ENCODE results near the gene NRXN3.
"Not testable (repeated sequence)": the region's sequence is repeated elsewhere in the genome, so short reads cannot be mapped to it uniquely, and the experiment has no call there.

The NRXN3 gene

DNA sequence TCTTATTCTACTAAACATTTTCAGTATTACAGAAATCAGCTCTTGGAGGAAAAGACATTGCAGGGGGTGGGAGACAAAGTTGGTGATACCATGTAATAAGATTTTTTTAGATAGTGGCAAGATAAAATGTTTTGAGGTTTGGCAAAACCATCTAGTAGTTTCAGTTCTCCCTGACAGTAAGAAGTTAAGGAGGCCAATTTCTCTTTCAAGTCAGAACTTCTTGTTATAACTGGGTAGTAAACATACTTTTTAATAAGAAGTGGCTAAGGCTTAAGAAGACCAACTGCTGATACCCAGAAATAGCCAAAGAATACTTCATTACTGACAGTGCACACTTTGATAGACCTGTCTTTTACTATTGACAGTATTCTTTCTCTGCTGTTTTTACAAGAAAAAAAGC, 1588.8 kb downstream of the NRXN3 start:
- Histone ChIP-seq H3K4me1 (ENCODE audit: control extremely low read depth in 1 of 4, control insufficient read depth in 4 of 4, insufficient read depth in 4 of 4, low read length in 3 of 4) (no peaks in the 10 kb centered on the region), H3K4me3 (ENCODE audit: control insufficient read depth in 1 of 7, extremely low read depth in 1 of 7, insufficient read depth in 4 of 7, low read depth in 2 of 7, low read length in 6 of 7) (no peak overlapping the region), H3K27me3 (replicated peaks in 2 of 5; ENCODE audit: control insufficient read depth in 4 of 5, insufficient read depth in 5 of 5, low read length in 4 of 5) (no peaks in the 10 kb centered on the region), H3K27ac (ENCODE audit: insufficient read depth in 1 of 2, low read depth in 1 of 2, low read length in 2 of 2, poor library complexity in 1 of 2, severe bottlenecking in 2 of 2) (no peak overlapping the region), H3K9me3 (ENCODE audit: control extremely low read depth in 1 of 5, control insufficient read depth in 4 of 5, insufficient read depth in 2 of 5, low read depth in 1 of 5, low read length in 4 of 5) (no peaks in the 10 kb centered on the region), H3K36me3 (ENCODE audit: control insufficient read depth in 4 of 4, insufficient read depth in 4 of 4, low read length in 3 of 4) (no peaks in the 10 kb centered on the region)
- DNase-seq = no peak
- ChIA-PET CTCF (interaction anchor here (1.1 kb wide), 1 partner anchor 75 kb away, joined by 4 read pairs; no protein-coding TSS in a partner anchor), POLR2A (no interaction called here)

DNA sequence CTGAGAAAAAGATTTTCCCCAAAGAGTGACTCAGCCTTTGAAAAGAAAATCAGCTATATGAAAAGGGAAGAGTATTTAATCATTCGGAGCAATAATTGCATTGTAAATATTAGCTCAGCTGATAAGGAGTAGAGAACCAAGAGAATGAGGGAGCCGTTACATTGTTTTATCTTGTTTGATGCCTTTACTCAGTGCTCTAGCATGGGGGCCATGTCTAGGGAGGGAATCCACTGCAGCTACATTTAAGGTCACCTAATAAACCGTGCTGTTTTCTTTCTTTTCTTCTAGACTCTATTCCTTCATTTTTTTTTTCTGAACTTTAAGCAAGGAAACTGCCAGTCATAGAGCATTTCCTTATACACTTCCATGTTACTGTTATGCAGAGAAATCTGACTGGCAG, 1594.2 kb downstream of the NRXN3 start:
- H3K27me3 ChIP-seq (replicated peaks in 2 of 5; ENCODE audit: control insufficient read depth in 4 of 5, insufficient read depth in 5 of 5, low read length in 4 of 5) = no peaks in the 10 kb centered on the region
- no peak overlapping the region for H3K4me3 ChIP-seq (ENCODE audit: control insufficient read depth in 1 of 7, extremely low read depth in 1 of 7, insufficient read depth in 4 of 7, low read depth in 2 of 7, low read length in 6 of 7)
- 89% methylated on average over 3 of the region's 3 CpGs for WGBS (ENCODE audit: insufficient coverage)
- no peak overlapping the region for H3K27ac ChIP-seq (ENCODE audit: insufficient read depth in 1 of 2, low read depth in 1 of 2, low read length in 2 of 2, poor library complexity in 1 of 2, severe bottlenecking in 2 of 2)
- no peaks in the 10 kb centered on the region for H3K9me3 ChIP-seq (ENCODE audit: control extremely low read depth in 1 of 5, control insufficient read depth in 4 of 5, insufficient read depth in 2 of 5, low read depth in 1 of 5, low read length in 4 of 5)
- CTCF ChIA-PET = no interaction called here
- DNase-seq = no peak
- H3K4me1 ChIP-seq (ENCODE audit: control extremely low read depth in 1 of 4, control insufficient read depth in 4 of 4, insufficient read depth in 4 of 4, low read length in 3 of 4) = no peaks in the 10 kb centered on the region
- POLR2A ChIA-PET = no interaction called here
- H3K36me3 ChIP-seq (ENCODE audit: control insufficient read depth in 4 of 4, insufficient read depth in 4 of 4, low read length in 3 of 4) = no peaks in the 10 kb centered on the region

DNA sequence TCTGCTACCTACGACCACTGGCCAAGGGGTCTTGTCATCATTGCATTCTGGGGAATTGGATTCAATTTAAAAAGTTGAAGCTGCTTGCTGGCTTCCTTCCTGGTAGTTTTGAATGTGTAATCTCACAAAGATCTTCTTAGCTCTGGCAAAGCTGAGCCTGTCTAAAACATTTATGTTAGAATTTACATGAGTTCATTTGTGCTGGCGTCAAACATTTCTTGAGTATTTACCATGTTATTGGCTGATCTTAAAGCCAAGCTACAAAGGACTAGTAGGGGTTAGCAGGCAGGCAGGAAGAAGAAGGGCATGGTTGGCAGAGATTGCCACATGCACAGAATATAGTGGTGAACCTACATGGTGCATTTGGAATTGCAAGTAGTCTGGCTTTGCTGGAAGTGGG, 1596.3 kb downstream of the NRXN3 start:
- POLR2A ChIA-PET = no interaction called here
- no peaks in the 10 kb centered on the region for H3K9me3 ChIP-seq (ENCODE audit: control extremely low read depth in 1 of 5, control insufficient read depth in 4 of 5, insufficient read depth in 2 of 5, low read depth in 1 of 5, low read length in 4 of 5)
- WGBS (ENCODE audit: insufficient coverage) = 100% methylated on average over 1 of the region's 2 CpGs
- H3K4me3 ChIP-seq (ENCODE audit: control insufficient read depth in 1 of 7, extremely low read depth in 1 of 7, insufficient read depth in 4 of 7, low read depth in 2 of 7, low read length in 6 of 7) = no peak overlapping the region
- no peaks in the 10 kb centered on the region for H3K36me3 ChIP-seq (ENCODE audit: control insufficient read depth in 4 of 4, insufficient read depth in 4 of 4, low read length in 3 of 4)
- H3K27me3 ChIP-seq (replicated peaks in 2 of 5; ENCODE audit: control insufficient read depth in 4 of 5, insufficient read depth in 5 of 5, low read length in 4 of 5) = no peaks in the 10 kb centered on the region
- H3K4me1 ChIP-seq (ENCODE audit: control extremely low read depth in 1 of 4, control insufficient read depth in 4 of 4, insufficient read depth in 4 of 4, low read length in 3 of 4) = no peaks in the 10 kb centered on the region
- CTCF ChIA-PET = no interaction called here
- no peak for DNase-seq
- H3K27ac ChIP-seq (ENCODE audit: insufficient read depth in 1 of 2, low read depth in 1 of 2, low read length in 2 of 2, poor library complexity in 1 of 2, severe bottlenecking in 2 of 2) = no peak overlapping the region

DNA sequence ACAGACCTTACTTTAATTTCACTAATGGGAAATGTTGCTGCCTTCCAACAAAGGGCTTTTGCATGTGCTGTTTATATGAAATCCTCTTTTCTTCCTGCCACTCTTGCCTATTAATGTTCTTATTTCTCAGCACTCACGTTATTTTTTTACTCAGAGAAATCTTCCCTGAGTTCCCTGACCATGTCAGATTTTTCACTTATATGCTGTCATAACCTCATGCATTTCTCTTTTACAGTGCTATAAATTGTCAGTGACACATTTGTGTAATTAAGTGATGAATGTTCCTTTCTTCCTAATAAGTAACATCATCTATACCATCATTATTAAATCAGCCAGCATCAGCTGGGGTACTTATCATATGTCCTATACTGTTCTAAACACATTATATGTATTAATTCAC, 1597.1 kb downstream of the NRXN3 start:
- ChIA-PET POLR2A (no interaction called here), CTCF (no interaction called here)
- Histone ChIP-seq H3K27ac (ENCODE audit: insufficient read depth in 1 of 2, low read depth in 1 of 2, low read length in 2 of 2, poor library complexity in 1 of 2, severe bottlenecking in 2 of 2) (no peak overlapping the region), H3K27me3 (replicated peaks in 2 of 5; ENCODE audit: control insufficient read depth in 4 of 5, insufficient read depth in 5 of 5, low read length in 4 of 5) (no peaks in the 10 kb centered on the region), H3K4me1 (ENCODE audit: control extremely low read depth in 1 of 4, control insufficient read depth in 4 of 4, insufficient read depth in 4 of 4, low read length in 3 of 4) (no peaks in the 10 kb centered on the region), H3K36me3 (ENCODE audit: control insufficient read depth in 4 of 4, insufficient read depth in 4 of 4, low read length in 3 of 4) (no peaks in the 10 kb centered on the region), H3K4me3 (ENCODE audit: control insufficient read depth in 1 of 7, extremely low read depth in 1 of 7, insufficient read depth in 4 of 7, low read depth in 2 of 7, low read length in 6 of 7) (no peak overlapping the region), H3K9me3 (ENCODE audit: control extremely low read depth in 1 of 5, control insufficient read depth in 4 of 5, insufficient read depth in 2 of 5, low read depth in 1 of 5, low read length in 4 of 5) (no peaks in the 10 kb centered on the region)
- DNase-seq = no peak
- 100% methylated on average over 1 of the region's 1 CpG for WGBS (ENCODE audit: insufficient coverage)

DNA sequence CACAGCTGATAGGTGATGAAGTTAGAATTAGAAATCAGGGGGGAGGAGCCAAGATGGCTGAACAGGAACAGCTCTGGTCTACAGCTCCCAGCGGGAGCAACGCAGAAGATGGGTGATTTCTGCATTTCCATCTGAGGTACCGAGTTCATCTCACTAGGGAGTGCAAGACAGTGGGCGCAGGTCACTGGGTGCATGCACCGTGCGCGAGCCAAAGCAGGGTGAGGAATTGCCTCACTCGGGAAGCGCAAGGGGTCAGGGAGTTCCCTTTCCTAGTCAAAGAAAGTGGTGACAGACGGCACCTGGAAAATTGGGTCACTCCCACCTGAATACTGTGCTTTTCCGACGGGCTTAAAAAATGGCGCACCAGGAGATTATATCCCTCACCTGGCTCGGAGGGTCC, 1597.5 kb downstream of the NRXN3 start:
- H3K27ac ChIP-seq (ENCODE audit: insufficient read depth in 1 of 2, low read depth in 1 of 2, low read length in 2 of 2, poor library complexity in 1 of 2, severe bottlenecking in 2 of 2); H3K4me3 ChIP-seq (ENCODE audit: control insufficient read depth in 1 of 7, extremely low read depth in 1 of 7, insufficient read depth in 4 of 7, low read depth in 2 of 7, low read length in 6 of 7); DNase-seq; H3K27me3 ChIP-seq (replicated peaks in 2 of 5; ENCODE audit: control insufficient read depth in 4 of 5, insufficient read depth in 5 of 5, low read length in 4 of 5); H3K4me1 ChIP-seq (ENCODE audit: control extremely low read depth in 1 of 4, control insufficient read depth in 4 of 4, insufficient read depth in 4 of 4, low read length in 3 of 4); CTCF ChIA-PET; H3K36me3 ChIP-seq (ENCODE audit: control insufficient read depth in 4 of 4, insufficient read depth in 4 of 4, low read length in 3 of 4); H3K9me3 ChIP-seq (ENCODE audit: control extremely low read depth in 1 of 5, control insufficient read depth in 4 of 5, insufficient read depth in 2 of 5, low read depth in 1 of 5, low read length in 4 of 5); POLR2A ChIA-PET: not testable (repeated sequence)
- WGBS (ENCODE audit: insufficient coverage) = 99% methylated on average over 14 of the region's 14 CpGs

DNA sequence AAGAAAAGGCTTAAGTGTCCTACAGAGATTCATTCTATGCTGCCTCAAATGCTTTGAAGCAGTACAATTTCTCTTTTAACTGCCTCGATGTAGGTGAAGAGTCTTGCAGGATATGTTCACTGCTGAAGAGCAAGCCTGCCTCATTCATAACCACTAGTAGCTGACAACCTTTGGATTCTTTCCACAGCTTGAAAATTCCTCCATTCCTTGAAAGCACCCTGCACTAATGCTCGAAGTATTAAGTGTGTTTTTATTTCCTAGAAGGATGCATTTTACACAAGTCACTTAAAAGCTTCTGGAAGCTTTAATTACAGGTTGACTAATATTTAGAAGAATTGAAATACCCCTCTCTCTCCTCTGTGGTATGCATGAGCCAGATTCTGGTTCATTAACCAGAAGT, 1611.7 kb downstream of the NRXN3 start:
- no peaks in the 10 kb centered on the region for H3K9me3 ChIP-seq (ENCODE audit: control extremely low read depth in 1 of 5, control insufficient read depth in 4 of 5, insufficient read depth in 2 of 5, low read depth in 1 of 5, low read length in 4 of 5)
- ChIA-PET CTCF (no interaction called here), POLR2A (no interaction called here)
- H3K27ac ChIP-seq (ENCODE audit: insufficient read depth in 1 of 2, low read depth in 1 of 2, low read length in 2 of 2, poor library complexity in 1 of 2, severe bottlenecking in 2 of 2) = no peak overlapping the region
- no peaks in the 10 kb centered on the region for H3K27me3 ChIP-seq (replicated peaks in 2 of 5; ENCODE audit: control insufficient read depth in 4 of 5, insufficient read depth in 5 of 5, low read length in 4 of 5)
- no peak for DNase-seq
- no peak overlapping the region for H3K4me3 ChIP-seq (ENCODE audit: control insufficient read depth in 1 of 7, extremely low read depth in 1 of 7, insufficient read depth in 4 of 7, low read depth in 2 of 7, low read length in 6 of 7)
- 88% methylated on average over 1 of the region's 2 CpGs for WGBS (ENCODE audit: insufficient coverage)
- no peaks in the 10 kb centered on the region for H3K4me1 ChIP-seq (ENCODE audit: control extremely low read depth in 1 of 4, control insufficient read depth in 4 of 4, insufficient read depth in 4 of 4, low read length in 3 of 4)
- H3K36me3 ChIP-seq (ENCODE audit: control insufficient read depth in 4 of 4, insufficient read depth in 4 of 4, low read length in 3 of 4) = no peaks in the 10 kb centered on the region

DNA sequence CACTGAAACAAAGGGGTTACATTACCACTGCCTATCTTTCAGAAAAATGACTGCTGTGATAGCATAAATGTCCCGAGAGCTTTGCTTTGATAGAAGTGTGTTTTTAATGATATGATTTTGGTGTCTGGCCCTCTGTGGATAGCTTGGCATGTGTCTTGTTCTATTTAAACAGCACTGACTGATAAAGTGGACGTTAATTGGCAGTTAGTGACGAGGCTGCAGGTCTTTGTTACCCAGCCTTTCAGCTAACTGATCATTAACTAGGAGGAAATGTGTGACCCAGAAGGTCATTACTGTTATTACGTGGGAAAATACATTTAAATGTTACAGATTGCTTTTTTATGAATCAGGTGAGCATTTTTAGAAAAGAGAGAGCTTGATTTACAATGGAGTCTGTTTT, 1612.9 kb downstream of the NRXN3 start:
- no peak for DNase-seq
- Histone ChIP-seq H3K9me3 (ENCODE audit: control extremely low read depth in 1 of 5, control insufficient read depth in 4 of 5, insufficient read depth in 2 of 5, low read depth in 1 of 5, low read length in 4 of 5) (no peaks in the 10 kb centered on the region), H3K27me3 (replicated peaks in 2 of 5; ENCODE audit: control insufficient read depth in 4 of 5, insufficient read depth in 5 of 5, low read length in 4 of 5) (no peaks in the 10 kb centered on the region), H3K36me3 (ENCODE audit: control insufficient read depth in 4 of 4, insufficient read depth in 4 of 4, low read length in 3 of 4) (no peaks in the 10 kb centered on the region), H3K4me1 (ENCODE audit: control extremely low read depth in 1 of 4, control insufficient read depth in 4 of 4, insufficient read depth in 4 of 4, low read length in 3 of 4) (no peaks in the 10 kb centered on the region), H3K27ac (ENCODE audit: insufficient read depth in 1 of 2, low read depth in 1 of 2, low read length in 2 of 2, poor library complexity in 1 of 2, severe bottlenecking in 2 of 2) (no peak overlapping the region), H3K4me3 (ENCODE audit: control insufficient read depth in 1 of 7, extremely low read depth in 1 of 7, insufficient read depth in 4 of 7, low read depth in 2 of 7, low read length in 6 of 7) (no peak overlapping the region)
- WGBS (ENCODE audit: insufficient coverage) = 92% methylated on average over 4 of the region's 4 CpGs
- CTCF ChIA-PET = interaction anchor here (0.8 kb wide), 1 partner anchor 70 kb away, joined by 5 read pairs; no protein-coding TSS in a partner anchor
- POLR2A ChIA-PET = no interaction called here

DNA sequence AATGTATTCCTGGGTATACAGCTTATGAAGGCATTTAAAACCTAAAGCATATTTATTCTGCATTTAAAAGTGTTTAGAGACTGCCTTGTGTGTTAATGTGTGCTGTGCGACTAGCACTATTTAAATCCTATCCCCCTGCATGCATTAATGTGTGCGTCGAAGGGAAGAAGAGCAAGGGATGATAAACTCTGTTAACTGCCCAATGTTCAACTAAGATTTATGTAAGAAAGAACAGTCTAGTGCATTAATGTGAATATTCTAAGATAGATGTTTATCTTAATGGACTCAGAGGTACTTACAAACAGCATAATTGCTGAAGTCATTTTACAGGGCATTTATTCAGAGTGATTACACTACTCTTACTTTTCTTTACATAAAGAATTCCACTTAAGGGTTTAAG, 1616.3 kb downstream of the NRXN3 start:
- H3K4me1 ChIP-seq (ENCODE audit: control extremely low read depth in 1 of 4, control insufficient read depth in 4 of 4, insufficient read depth in 4 of 4, low read length in 3 of 4) = no peaks in the 10 kb centered on the region
- no peak for DNase-seq
- WGBS (ENCODE audit: insufficient coverage) = 100% methylated on average over 2 of the region's 3 CpGs
- ChIA-PET POLR2A (no interaction called here), CTCF (no interaction called here)
- H3K9me3 ChIP-seq (ENCODE audit: control extremely low read depth in 1 of 5, control insufficient read depth in 4 of 5, insufficient read depth in 2 of 5, low read depth in 1 of 5, low read length in 4 of 5) = no peaks in the 10 kb centered on the region
- no peak overlapping the region for H3K4me3 ChIP-seq (ENCODE audit: control insufficient read depth in 1 of 7, extremely low read depth in 1 of 7, insufficient read depth in 4 of 7, low read depth in 2 of 7, low read length in 6 of 7)
- H3K36me3 ChIP-seq (ENCODE audit: control insufficient read depth in 4 of 4, insufficient read depth in 4 of 4, low read length in 3 of 4) = no peaks in the 10 kb centered on the region
- H3K27me3 ChIP-seq (replicated peaks in 2 of 5; ENCODE audit: control insufficient read depth in 4 of 5, insufficient read depth in 5 of 5, low read length in 4 of 5) = no peaks in the 10 kb centered on the region
- H3K27ac ChIP-seq (ENCODE audit: insufficient read depth in 1 of 2, low read depth in 1 of 2, low read length in 2 of 2, poor library complexity in 1 of 2, severe bottlenecking in 2 of 2) = no peak overlapping the region

Data from common myeloid progenitor, CD34-positive (primary cell).